Left hindlimb (tissue), 1 donor: ENCODE data around the gene AANAT.
"Not testable (repeated sequence)": the region's sequence is repeated elsewhere in the genome, so short reads cannot be mapped to it uniquely, and the experiment has no call there.

Experiments used
- DNase-seq: peaks from one replicate; pipeline ENCODE4 v3.0.0-alpha.2; 2018

The AANAT gene

DNA sequence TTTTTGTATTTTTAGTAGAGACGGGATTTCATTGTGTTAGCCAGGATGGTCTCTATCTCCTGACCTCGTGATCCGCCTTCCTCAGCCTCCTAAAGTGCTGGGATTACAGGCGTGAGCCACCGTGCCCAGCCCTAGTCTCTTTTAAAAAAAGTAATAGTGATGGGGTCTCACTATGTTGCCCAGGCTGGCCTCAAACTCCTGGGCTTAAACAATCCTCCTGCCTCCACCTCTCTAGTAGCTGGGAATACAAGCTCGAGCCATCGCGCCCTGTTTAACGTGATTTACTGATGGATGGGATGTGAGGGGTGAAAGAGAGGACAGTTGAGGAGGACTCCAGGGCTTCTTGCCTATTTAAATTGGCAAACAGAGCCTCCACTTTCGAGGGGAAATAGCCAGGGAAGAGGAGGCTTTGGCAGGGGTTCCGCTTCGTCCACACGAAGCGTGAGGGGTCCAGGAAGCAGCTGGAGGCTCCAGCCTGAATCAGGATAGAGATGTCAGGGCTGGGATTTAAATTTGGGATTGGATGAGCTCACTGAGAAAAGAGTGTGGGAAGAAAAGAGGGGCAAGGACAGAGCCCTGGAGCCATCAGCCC lies 41.2 kb downstream of the AANAT start:
- peak; percentile 34 for DNase-seq

DNA sequence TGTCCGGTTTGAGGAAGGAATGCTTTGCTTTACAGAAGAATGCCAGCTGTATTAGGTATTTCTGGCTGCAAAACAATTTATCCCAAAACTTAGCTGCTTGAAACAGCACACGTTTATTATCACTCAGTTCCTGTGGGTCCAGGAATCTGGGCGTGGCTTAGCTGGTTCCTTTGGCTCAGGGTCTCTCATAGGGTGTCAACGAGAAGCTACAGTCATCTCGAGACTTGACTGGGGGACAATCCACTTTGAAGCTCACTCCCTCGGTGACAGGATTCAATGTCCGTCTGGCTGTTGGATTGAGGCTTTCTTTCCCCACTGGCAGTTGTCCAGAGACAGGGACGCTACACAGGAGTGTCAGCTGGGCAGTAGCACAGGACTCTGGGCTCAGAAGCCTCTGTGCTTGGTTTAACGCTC lies 43.4 kb downstream of the AANAT start:
- peak; percentile 26 for DNase-seq

DNA sequence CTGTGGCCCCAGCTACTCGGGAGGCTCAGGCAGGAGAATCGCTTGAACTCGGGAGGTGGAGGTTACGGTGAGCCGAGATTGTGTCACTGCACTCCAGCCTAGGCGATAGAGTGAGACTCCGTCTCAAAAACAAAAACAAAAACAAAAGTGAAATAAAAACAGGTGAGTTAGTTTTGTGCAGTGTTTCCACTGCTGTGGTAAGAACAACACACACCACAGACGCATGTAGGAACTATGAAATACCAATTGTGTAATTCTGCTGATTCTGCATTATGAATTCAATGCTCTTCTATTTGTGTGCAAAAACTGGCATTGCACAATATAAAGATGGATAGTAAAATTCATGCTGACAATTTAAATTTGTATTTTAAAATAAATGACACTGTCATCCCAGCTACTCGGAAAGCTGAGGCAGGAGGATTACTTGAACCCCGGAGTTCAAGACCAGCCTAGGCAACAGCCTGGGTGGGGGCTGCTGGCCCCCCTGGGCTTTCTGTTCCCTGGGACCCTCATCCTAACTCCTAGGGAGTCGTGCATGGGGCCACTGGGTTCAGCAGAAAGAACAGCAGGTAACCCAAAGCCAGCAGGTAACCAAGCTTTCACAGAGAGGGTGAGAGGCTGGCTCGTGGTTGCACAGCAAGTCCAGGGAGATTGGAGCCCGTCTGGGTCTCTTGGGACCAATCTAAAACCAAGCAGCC lies 44.4 kb downstream of the AANAT start:
- DNase-seq = no peak

DNA sequence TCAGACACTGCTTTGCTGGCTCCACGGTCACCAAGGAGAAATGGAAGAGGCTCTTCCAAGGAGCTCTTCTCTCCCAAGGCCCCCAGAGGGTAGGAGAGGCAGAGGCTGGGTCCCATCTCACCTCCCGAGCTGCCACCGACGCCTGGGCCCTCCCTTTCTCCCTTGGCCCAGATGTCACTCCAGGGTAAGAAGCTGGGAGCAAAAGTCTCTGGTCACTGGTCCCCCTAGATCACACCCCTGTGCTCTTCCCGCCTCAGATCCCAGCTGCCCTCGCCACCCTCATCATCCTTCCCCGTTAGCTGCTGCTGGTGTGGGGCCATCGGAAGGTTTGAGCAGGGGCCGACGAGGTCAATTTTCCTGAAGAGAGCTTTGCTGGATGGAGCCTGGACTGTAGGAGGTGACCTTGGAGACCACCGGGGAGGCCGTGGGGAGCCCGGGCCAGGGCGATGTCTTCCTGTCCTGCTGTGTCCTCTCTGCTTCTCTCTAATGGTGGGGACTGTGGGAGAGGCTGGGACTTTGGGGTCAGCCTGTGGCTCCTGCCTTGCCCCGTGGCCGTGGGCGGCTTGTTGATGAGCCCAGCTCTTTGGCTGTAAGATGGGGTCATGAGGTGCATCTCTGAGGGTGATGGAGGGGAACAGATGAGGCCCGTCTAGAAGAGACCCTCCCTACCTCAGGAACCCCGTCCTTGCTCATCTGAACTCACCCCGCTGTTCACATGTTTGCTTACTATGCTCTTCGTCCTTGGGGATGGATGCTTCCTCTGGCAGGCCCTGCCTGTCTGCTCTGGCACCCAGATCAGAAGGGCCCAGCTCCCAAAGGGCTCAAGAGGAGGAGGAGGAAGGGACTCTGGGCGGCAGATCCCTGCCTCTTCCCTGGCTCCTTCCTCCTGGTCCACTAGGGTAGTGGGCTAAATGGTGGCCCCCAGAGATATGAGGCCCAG lies 45.2 kb downstream of the AANAT start:
- no peak for DNase-seq

DNA sequence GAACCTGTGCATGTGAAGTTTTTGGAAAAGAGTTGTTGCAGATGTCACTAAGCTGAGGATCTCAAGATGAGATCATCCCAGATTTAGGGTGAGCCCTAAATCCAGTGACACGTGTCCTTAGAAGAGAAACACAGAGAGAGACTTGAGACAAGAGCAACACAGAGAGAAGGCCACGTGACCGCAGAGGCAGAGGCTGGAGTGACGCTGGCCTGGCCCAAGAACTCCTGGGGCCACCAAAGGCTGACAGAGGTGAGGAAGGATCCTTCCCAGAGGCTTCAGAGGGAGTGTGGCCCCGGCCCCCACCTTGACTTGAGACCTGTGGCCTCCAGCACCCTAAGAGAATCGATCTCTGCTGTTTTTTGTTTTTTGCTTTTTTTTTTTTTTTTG lies 45.9 kb downstream of the AANAT start:
- no peak for DNase-seq

DNA sequence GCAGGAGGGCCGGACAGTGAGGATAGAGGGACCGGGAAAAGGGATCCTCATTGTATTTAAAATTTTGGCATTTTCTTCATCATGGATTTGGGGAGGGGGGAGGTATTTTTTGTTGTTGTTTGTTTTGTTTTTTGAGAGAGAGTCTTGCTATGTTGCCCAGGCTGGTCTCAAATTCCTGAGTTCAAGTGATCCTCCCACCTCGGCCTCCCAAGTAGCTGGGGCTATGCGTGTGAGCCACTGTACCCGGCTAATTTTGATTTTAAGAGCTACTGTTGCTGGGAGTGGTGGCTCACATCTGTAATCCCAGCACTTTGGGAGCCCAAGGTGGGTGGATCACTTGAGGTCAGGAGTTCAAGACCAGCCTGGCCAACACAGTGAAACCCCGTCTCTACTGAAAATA lies 47.0 kb downstream of the AANAT start:
- not testable (repeated sequence) for DNase-seq

DNA sequence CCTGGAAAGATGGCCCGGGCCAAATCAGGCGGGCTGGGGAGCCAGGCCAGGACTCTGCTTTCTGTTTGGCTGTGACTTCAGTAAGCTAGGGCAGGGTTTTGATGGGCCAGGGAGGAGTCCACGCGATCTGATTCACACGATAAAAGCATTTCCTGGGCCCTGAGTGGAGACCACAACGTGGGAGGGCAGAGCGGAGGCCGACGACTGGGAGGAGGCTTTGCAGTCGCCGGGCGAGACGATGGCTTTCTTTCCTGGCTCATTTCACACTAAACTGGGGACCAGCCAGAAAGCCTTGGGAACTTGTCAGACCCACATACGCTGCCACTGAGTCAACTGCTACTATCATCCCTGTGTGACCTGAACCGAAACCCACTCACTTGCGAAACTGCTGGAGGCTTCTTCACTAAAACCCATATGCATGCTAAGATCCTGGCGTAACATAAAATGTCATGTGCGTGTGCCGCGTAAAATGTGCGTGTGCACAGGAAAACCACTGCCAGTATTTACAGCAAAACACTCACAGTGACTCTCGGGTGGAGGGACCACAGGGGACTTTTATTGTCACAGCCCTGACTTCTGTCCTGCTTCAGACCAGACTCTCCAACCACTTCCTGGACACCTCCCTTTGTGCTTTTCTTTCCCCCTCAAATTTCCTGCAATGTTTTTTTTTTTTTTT lies 48.0 kb downstream of the AANAT start:
- DNase-seq = peak; percentile 71

DNA sequence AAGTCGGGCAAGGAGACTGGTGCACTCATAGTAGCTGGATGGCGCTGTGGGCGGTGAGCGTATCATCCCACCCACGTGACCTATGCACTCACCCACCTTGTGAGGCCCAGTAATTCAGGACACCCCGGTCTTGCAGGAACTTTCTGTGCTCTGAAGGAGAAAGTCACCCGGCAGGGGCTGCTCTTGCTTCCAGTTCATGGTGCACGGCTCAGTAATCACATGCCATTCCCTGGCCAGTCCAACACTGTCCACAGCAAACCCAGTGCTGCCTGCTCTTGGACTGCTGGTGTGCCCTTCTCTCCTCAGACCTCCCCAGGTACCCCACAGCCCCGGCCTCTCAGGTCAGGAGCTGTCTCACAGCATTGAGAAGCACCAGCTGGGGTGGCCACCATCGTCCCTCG lies 50.2 kb downstream of the AANAT start:
- no peak for DNase-seq

DNA sequence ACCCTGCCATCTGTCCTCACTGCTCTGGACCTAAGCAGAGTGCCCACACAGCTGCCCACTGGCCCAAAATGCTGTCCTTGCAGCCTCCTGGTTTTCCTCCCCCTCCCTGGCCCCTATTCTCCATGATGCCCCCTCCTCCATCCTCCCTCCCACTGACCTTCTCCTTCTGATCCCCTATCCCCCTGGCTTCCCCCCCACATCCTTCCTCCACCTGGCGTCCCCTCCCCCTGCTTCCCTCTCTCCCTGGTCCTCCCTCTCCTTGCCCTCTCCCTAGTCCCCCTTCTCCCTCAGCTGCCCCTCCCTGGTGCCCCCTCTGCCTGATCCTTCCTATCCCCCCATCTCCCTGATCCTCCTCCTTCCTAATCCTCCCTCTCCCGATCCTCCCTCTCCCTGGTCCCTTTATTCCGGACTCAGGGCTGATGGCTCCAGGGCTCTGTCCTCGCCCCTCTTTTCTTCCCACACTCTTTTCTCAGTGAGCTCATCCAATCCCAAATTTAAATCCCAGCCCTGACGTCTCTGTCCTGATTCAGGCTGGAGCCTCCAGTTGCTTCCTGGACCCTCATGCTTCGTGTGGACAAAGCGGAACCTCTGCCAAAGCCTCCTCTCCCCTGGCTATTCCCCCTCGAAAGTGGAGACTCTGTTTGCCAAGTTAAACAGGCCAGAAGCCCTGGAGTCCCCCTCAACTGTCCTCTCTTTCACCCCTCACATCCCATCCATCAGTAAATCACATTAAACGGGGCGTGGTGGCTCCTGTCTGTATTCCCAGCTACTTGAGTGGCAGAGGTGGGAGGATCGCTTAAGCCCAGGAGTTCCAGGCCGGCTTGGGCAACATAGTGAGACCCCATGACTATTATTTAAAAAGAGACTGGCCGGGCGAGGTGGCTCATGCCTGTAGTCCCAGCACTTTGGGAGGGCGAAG lies 51.9 kb downstream of the AANAT start:
- peak; percentile 77 for DNase-seq
